GM18511 (cell line): ENCODE results near the gene GPR89A.
"Not testable (repeated sequence)": the region's sequence is repeated elsewhere in the genome, so short reads cannot be mapped to it uniquely, and the experiment has no call there.

Source experiments
- ATAC-seq: cut with Tn5 transposase; IDR thresholded peaks from one replicate; pipeline ENCODE4 v1.9.1; 2021; ENCODE audit warnings: mild to moderate bottlenecking, moderate library complexity; ENCODE audit not compliant: unreplicated experiment

Gene GPR89A

DNA sequence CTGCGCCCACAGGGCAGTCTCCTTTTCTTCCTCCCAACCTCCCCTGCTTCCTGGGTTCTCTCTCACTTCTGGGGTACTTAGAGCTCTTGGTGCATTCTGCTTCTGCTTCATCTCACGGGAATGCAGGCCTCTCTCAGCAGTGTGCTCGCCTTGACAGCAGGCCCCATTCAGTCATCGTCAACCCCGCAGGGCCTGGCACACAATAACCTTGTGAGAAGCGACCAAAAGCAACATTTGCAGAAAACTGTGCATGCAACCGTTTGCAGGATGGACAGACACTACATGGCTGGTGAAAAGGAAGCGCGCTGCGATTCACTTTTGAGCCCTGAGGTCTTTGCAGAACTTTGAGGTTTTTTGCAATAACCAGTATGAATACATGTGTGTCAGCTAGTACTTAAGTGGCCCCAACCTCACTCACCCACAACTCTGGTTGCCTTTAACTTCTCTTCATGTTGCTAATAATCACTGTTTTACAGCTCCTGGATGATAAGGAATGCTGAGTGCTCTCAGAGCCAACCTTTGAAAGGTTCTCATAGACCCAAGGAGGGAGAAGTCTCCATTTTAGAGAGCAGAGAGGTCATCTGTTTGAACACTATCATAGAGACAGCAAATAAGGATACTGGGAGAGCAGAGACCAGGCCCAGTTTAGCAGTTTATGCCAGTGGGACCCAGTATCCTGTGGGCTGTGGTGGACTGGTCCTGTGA, 109.0 kb downstream of the GPR89A start:
- ATAC-seq, result no peak

DNA sequence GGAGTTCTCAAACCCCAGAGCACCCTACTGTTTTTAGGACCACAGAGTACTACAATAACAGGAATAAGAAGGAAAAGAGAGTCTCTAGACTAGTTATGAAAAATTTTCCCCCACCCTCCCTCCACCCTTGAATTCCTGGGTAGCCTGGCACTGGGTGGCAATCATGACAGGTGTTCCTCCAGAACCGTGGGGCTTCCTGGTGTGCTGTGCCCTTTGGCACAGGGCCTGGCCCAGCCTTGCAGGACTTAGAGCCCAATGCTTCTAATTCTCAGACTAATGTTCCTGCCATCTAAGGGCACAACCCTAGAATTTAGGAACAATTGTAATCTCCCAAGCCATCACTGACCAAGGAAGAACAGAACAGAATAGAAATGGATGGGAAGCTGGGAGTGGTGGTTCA, 110.0 kb downstream of the GPR89A start:
- no peak for ATAC-seq

DNA sequence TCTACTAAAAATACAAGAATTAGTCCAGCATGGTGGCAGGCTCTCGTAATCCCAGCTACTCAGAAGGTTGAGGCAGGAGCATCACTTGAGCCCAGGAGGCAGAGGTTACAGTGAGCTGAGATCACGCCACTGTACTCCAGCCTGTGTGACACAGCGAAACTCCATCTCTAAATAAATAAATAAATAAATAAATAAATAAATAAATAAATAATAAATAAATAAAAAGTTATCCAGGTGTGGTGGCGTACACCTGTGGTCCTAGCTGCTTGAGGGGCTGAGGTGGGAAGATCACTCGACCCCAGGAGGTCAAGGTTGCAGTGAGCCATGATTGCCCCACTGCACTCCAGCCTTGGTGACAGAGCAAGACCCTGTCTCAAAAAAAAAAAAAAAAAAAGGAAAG, 110.7 kb downstream of the GPR89A start:
- not testable (repeated sequence) for ATAC-seq

DNA sequence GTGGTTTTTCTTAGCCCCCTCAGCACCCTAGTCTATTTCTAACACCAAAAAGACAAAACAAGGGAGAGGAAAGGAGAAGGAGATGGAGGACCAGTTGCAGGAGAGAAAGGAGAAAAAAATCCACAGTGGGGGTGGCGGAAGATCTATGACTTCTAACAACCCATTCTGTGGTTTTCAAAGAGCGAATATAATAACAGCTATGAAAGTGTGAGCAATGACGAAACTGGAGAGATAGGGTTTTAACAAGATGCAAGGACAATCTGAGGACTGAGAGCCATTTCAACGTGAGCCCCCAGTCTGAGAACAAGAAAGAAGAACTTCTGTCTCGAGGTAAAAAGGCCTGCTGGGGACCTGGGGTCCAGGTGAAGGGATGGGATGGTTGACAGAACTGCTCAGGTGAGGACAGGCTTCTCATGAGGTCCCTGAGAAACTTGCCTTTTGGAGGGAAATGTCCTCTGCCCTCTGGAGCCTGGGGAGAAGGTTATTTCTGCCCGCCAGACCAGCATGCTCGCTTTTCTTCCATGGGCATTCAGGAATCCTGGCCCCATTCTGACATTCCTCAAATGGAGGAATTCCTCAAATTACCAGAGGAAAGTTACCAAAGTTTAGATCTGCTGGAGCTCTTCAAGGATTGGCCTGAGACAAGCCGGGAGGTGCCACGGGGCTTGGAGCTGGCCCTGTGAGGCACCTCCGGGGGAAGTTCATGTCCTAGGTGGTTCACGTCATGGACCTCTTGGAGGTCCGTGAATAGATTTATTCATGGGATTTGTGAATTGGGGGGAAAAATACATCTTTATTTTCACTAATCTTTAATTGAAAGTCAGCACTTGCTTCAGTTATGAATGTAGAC, 111.7 kb downstream of the GPR89A start, which contains the start of gene CD160:
TSS of gene CD160 (plus strand) at position 270 of the 850 bp plus-strand sequence. CDS start 8,829 bp downstream, outside the sequence.
- ATAC-seq, result no peak
